H7 (cell line): ENCODE measurements around the gene SLC25A5. TPM values are rescaled to one million over a fixed set of nuclear protein-coding genes. Genes with fewer than 3 reads are reported as not detected.
A peak's percentile ranks its signal among the peaks of the same experiment; 100 is the strongest.
"Not testable (repeated sequence)": the region's sequence is repeated elsewhere in the genome, so short reads cannot be mapped to it uniquely, and the experiment has no call there.

Experiments
- DNase-seq: peaks from one replicate; pipeline ENCODE4 v3.0.0; 2012
- H3K27me3 ChIP-seq: 2 replicates; pipeline ENCODE4 v1.6.0; 2011; ENCODE audit warnings: mild to moderate bottlenecking, low read length; ENCODE audit not compliant: control insufficient read depth, insufficient read depth
- H3K36me3 ChIP-seq: replicated peaks from 2 replicates; pipeline ENCODE4 v1.5.1; 2011; ENCODE audit warnings: low read length; ENCODE audit not compliant: control insufficient read depth, insufficient read depth
- H3K4me3 ChIP-seq: 2 replicates; pipeline ENCODE4 v1.5.1; 2011; ENCODE audit warnings: low read depth, mild to moderate bottlenecking, control low read depth, low read length, moderate library complexity; ENCODE audit not compliant: insufficient read depth
- total RNA-seq: library from RNA; depleted of rRNA; stranded (reverse); fragments of >200 nt; shearing (Covaris generic); gene quantifications from 2 replicates; pipeline ENCODE4 v1.2.3, GENCODE V29; 2014; rRNA removed

Gene SLC25A5
- 383 and 395 TPM in 2 replicates for total RNA-seq

DNA sequence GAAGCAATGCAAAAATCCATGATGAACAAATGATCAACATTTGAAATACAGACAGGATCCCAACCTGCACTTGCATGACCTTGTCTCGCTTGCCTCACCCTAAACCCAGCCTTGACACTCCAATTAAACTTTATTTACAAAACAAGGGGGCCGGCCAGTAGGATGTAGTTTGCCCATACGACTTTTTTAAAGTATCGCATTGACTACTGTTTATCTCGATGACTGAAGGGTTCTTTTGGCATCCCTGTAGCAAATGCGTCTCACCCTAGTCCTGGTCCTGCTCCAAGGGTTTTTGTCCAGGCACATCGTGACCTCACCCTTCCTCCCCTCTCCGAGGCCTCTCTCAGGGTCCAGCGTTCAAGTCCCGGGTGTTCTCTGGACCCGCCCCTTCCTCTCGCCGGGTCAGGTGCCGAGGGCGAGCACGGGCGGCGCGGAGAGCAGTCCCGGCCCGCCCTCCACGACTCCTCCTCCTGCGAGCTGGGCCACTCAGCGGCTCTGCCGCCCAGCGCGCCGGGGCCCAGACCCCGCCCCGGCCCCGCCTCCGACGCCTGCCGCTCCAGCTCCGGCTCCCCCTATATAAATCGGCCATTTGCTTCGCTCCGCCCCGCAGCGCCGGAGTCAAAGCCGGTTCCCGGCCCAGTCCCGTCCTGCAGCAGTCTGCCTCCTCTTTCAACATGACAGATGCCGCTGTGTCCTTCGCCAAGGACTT, at the start of gene SLC25A5:
TSS of gene SLC25A5 (plus strand) at position 603 of the 709 bp plus-strand sequence. CDS start at position 675, 72 bp downstream.
- Histone ChIP-seq H3K4me3 (peak within 1 kb of the TSS; percentile 77), H3K36me3 (peaks cover 8% of the 10 kb centered on the region), H3K27me3 (no peaks in the 10 kb centered on the region)
- DNase-seq: peak; percentile 91

DNA sequence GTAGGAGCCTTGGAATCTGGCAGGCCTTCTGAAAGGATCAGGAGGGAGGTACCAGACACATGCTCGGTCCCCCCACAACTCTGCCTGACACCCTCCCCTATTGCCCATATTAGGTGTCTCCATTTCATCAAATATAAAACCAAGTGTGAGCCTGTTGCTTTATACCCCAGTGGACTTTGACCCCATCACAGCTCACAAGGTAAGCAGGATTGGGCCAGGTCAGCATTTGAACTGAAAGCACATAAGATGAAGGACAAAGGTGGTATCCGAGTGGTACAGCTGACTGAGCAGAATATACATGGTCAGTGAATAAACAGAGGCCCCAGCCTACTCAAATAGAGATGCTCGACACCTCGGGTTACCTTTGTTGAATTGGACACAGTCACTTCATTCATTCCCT, 49.1 kb upstream of the SLC25A5 start:
- no peak for DNase-seq
- Histone ChIP-seq H3K36me3 (no peaks in the 10 kb centered on the region), H3K4me3 (no peak overlapping the region), H3K27me3 (no peaks in the 10 kb centered on the region)

DNA sequence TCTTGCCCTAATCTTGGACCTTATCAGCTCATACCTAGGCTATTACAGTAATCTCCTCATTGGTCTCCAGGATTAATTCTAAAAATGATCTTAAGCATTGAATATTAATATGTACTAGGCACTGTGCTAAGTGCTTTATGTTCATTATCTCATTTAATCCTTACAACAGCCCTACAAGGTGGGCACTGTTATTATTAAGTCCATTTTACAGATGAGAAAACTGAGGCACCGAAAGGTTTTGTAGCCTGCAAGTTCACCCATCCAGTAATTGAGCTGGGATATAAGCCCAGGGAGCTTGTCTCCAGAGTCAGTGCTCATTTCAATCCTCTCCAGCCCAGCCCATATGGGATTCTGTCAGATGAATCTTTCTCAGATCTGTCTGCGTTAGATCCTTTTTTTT, 48.3 kb upstream of the SLC25A5 start:
- no peak for DNase-seq
- Histone ChIP-seq H3K36me3 (no peaks in the 10 kb centered on the region), H3K27me3 (no peaks in the 10 kb centered on the region), H3K4me3 (no peak overlapping the region)

GRCh38 chrX:119421016-119421705, 47.1 kb upstream of the SLC25A5 start:
- Histone ChIP-seq H3K36me3 (no peaks in the 10 kb centered on the region), H3K4me3 (no peak overlapping the region), H3K27me3 (no peaks in the 10 kb centered on the region)
- DNase-seq: no peak

GRCh38 chrX:119423631-119424030, 44.6 kb upstream of the SLC25A5 start:
- no peaks in the 10 kb centered on the region for H3K36me3 ChIP-seq
- no peak overlapping the region for H3K4me3 ChIP-seq
- no peaks in the 10 kb centered on the region for H3K27me3 ChIP-seq
- no peak for DNase-seq

- no peaks in the 10 kb centered on the region for H3K36me3 ChIP-seq
- DNase-seq: peak; percentile 25
- no peak overlapping the region for H3K4me3 ChIP-seq
- H3K27me3 ChIP-seq: no peaks in the 10 kb centered on the region
These were observed 43.2 kb upstream of the SLC25A5 start for GRCh38 chrX:119424999-119425398.

DNA sequence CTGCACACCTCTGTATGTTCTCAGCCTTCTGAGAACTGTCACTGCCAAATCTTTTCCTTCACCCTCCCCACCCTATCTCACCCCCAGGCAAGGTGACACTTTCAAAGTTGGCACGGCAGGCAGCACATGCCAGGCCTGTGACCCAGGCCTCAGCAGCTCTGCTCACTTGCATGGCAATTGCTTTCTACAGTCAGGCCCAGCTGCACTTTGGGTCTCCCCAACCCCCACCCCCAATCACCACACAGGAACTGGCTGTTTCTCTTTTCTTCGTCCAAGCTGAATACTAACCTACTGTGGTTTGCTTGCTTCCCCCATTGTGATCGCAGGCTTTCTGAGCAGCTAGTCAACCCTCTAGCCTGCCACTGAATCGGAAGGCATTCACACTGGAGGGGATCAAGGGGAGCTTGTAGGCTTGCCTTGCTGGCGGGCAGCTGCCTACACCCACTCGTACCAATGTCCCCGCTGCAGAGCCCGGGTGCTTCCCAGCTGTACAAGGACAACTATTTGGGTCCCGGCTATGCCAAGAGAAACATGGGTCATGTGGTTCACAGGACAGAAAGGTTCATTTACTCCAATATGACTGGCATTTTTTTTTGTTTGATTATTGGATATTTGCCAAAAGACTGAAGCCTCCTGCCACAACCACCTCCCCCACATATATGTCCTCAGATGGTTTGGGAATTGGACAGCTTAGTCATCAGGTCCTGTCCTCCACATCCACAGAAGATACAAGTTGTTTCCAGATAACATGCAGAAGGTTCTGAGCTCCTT, 41.0 kb upstream of the SLC25A5 start:
- no peaks in the 10 kb centered on the region for H3K36me3 ChIP-seq
- no peak for DNase-seq
- no peak overlapping the region for H3K4me3 ChIP-seq
- no peaks in the 10 kb centered on the region for H3K27me3 ChIP-seq

DNA sequence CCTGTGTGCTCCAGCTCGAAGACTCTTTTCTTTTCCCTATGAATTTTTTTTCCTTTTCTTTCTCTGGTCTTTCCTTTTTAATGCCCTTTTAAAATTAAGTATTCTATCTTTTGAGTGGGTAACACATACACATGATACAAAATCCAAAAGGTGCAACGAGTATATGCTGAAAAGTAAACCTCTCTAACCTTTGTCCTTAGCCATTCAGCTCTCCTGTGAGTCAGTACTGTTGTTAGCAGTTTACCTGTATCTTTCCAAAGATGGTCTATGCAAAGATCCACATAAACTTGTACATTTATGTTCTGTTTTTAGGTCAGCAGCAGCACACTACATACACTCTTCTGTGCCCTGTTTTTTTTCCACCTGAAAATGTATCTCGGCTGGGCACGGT, 40.5 kb upstream of the SLC25A5 start:
- no peaks in the 10 kb centered on the region for H3K36me3 ChIP-seq
- H3K27me3 ChIP-seq: no peaks in the 10 kb centered on the region
- H3K4me3 ChIP-seq: no peak overlapping the region
- no peak for DNase-seq

DNA sequence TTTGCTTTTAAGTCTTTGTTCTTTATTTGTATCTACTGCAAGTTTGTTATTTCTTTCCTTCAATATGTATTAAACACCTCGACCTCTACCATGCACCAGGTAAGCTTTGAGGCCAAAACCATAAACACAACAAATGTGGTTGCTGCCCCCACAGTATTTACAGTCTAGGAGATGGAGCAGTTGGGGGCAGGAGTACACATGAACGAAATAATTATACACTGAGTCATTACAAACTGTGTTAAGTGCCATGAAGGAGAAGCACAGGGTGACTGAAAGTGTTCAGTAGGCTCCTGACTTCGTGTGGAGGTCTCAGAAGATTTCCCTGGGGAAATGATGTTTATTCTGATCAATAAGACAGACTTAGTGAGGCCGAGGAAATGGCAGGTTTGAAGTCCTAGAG, 38.8 kb upstream of the SLC25A5 start:
- H3K4me3 ChIP-seq: no peak overlapping the region
- H3K36me3 ChIP-seq: no peaks in the 10 kb centered on the region
- H3K27me3 ChIP-seq: no peaks in the 10 kb centered on the region
- DNase-seq: no peak

DNA sequence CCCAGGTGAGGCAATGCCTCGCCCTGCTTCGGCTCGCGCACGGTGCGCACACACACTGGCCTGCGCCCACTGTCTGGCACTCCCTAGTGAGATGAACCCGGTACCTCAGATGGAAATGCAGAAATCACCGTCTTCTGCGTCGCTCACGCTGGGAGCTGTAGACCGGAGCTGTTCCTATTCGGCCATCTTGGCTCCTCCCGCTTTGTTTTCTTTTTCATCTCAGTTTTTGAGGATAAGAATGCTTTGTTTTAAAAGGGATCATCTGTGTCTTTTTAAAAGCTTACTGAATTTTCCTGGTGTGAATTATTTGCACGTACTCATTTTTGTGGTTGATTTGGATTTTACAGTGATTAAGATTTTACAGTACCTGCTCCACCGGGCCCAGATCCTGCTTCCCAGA, 26.9 kb upstream of the SLC25A5 start:
- H3K4me3 ChIP-seq, DNase-seq, H3K36me3 ChIP-seq, H3K27me3 ChIP-seq: not testable (repeated sequence)

DNA sequence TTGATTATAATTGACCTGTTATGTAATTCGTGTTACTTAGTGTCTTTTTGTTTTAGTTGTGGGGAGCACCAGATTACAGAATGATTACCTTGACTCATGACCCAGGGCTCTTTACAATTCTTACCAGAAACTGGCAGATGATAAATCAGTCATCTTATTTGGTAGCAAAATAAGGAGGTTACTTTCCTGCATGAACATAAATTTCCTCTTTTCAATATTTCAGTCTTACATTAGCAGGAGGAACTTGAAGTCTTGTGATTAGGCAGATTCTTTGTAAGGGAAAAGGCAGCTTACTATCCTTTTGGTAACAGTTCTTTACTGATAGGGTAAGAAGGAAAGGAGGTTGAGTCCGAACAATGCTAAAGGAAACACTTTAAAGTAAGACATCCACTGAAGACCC, 26.0 kb upstream of the SLC25A5 start:
- Histone ChIP-seq H3K4me3 (no peak overlapping the region), H3K36me3 (no peaks in the 10 kb centered on the region), H3K27me3 (no peaks in the 10 kb centered on the region)
- DNase-seq: no peak

DNA sequence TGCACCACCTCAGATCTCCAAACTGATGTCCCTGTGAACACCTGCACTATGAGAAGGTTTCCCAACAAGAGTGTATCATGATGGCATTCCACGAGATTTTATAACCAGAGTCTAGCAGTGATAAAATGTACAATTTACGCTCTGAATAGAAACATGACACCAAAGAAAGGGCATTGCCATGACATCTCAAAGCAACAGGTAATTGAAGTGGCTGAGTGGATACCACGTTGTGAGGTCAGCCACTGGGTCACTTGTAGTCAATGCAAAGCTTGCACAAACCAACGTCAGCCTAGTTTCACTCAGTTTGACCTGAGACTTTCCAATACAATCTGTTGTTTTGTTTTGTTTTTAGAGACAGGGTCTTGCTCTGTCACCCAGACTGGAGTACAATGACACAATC, 15.0 kb upstream of the SLC25A5 start:
- H3K36me3 ChIP-seq: no peaks in the 10 kb centered on the region; the same call in 1 of the 2 replicates
- no peak for DNase-seq
- H3K27me3 ChIP-seq: no peaks in the 10 kb centered on the region
- H3K4me3 ChIP-seq: no peak overlapping the region

- DNase-seq: no peak
- H3K36me3 ChIP-seq: no peaks in the 10 kb centered on the region; the same call in 1 of the 2 replicates
- no peak overlapping the region for H3K4me3 ChIP-seq
These were observed 13.0 kb upstream of the SLC25A5 start for GRCh38 chrX:119455264-119455663.

GRCh38 chrX:119459181-119459580, 9.1 kb upstream of the SLC25A5 start:
- Histone ChIP-seq H3K27me3 (no peaks in the 10 kb centered on the region), H3K4me3 (no peak overlapping the region), H3K36me3 (no peaks in the 10 kb centered on the region)
- DNase-seq: no peak

More at GRCh38 chrX:119455264-119455663, 13.0 kb upstream of the SLC25A5 start:
- H3K27me3 ChIP-seq: no peaks in the 10 kb centered on the region

DNA sequence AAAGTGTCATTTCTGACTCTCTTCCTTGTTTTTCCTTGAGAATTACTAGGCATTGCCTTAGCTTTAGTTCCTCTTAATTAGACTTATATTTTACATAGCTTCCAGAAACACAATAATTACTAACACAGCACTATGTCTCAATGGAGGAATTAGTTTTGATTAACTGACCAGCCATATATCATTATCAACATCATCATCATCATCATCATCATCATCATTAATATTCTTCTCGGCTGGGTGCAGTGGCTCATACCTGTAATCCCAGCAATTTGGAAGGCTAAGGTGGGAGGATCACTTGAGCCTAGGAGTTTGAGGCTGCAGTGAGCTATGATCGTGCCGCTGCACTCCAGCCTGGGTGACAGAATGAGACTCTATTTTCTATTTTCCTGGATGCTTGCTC, 2.7 kb upstream of the SLC25A5 start:
- Histone ChIP-seq H3K36me3 (peaks cover 4% of the 10 kb centered on the region), H3K27me3 (no peaks in the 10 kb centered on the region), H3K4me3 (no peak overlapping the region)
- no peak for DNase-seq
